Hypothalamus (tissue), 51 donors: ENCODE results near the gene STT3B.
A peak's percentile ranks its signal among the peaks of the same experiment; 100 is the strongest.

Experiments used
- DNase-seq, 51 donors: peaks; one replicate each; lab custom pipeline; 2025; lab: John Stamatoyannopoulos, UW

The STT3B gene

DNA sequence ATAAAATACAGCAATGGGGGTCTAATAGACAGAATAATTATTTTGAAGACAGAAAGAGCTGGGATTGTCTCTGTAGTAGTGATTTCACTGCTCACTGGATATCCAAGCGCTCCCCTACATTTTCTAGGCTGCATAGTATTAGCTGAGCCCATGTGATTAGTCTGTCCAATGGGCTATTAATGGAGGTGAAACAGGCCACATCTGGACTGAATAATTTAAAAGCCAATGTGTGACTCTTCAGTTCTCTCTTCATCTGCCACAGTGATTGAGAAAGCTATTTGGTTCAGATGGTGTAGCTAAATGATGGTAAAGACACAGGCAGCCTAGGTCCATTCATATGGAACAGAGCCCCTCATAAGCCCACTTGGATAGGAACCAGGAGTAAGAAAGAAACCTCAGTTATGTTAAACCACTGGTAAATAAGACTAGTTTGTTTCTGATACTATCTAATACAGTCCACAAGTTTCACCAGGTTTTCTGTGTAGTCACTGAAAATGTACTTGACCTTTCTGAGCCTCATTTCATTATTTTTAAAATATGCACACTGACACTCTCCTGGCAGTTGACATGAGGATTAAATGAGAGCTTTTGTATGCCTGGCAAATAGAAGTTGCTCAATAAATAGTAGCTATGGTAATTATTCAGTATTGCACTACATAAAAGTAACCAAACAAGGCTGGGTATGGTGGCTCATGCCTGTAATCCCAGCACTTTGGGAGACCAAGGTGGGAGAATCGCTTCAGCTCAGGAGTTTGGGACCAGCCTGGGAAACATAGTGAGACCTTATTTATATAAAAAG is 17.0 kb upstream of the STT3B start:
- no peak for DNase-seq

DNA sequence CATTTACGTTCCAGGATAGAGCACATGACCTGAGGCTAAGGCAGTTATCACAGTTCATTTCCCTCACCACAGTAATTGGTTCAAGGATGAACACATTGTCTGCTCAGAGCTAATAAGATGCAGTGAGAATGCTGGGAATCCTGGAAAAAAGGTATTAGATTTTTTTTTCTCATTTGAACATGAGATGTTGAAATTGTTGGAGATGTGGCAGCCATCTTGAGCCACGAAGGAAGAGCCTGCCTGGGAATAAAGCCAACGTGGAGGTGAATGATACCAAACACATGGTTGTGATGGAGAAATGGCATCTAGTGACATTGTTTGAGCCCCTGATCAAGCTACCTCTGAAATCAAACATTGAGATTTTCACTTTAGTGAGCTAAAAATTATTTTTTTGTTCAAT is 16.0 kb upstream of the STT3B start:
- no peak for DNase-seq

DNA sequence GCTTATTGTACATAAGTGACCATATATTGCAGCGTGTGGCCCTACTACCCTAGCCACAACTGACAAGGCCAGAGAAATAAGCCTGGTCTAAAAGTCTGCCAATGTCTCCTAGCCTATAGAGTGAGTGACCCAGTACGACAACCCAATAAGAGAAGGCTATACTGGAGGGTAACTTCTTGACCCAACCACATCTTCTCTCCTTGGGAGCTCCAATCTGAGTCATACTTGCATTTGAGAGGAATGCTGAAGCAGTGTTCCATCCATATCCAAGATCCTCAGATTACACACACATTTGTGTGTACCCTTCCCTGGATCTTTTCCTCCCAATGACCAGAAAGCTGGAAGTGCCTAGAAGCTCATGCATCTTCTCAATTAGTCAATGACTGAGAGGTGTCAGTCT is 11.3 kb upstream of the STT3B start:
- DNase-seq, result no peak

DNA sequence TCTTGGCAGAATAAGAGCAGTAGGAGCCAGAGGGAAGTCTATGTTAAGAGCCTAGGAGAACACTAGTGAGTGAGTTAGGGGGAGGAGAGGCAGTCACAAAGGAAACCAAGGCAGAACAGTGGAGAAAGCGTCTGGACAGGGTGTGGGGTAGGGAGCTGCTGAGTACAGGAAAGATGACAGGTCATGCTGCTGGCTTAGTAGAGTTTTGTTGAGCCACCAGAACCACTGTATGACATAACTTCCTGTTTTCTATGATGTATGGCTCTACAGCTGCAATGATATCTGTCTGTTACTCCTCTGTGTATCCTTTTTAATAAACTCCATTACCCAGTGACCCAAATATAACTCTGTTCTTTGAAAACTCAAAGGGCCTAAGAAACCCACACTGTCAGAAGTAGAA is 10.6 kb upstream of the STT3B start:
- DNase-seq, result no peak

DNA sequence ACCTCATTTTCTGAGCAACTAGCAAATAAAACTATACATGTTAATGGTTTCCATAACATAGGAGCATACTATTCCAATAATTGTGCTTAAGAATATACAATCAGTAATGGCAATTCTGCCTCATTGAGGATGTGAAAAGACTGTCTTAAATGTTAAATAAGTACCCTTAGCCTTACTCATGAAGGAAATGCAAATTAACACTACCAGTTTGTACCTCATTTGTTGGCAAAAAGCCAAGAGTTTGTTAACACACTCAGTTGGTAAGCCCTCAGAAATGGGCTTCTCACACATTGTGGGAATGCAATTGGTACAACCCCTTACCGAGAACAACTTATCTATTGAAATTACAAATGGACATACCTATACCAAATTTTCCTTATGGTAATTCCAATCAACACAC is 9.2 kb upstream of the STT3B start:
- no peak for DNase-seq

DNA sequence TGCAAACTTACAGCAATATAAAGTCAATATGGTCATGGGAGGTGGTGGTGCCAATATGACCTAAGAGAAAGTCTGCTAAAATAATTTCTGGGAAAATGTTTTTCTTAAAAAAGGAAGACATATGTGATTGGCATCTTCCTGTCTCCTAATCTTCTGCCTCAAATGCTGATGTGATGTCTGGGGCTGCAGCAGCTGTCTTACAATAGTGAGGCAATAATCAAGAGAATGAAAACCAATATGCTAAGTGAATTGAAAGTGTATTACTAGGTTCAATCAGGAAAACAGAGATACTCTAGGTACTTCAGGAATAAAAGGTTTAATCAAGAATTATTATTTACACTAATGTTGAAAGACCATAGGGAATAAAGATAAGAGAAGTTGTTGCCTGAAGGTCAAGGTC is 7.2 kb upstream of the STT3B start:
- no peak for DNase-seq

DNA sequence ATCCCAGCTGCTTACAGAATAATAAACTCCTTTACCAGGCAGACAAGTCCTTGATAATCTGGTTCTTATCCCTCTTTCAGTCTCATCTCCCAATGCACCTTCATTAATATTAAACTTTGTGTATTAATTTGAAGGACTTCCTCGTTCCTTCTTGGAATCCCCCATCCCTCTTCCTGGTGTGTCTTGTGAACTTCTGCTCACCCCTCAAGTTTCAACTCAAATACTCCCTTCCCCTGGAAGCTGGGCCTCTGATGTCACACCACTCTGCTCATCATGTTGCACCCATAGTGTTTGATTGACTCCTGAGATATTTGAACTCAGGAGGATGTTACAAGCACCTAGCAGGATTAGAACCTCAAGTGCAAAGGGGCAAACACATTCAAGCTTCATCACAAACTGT is 3.3 kb upstream of the STT3B start:
- no peak for DNase-seq

DNA sequence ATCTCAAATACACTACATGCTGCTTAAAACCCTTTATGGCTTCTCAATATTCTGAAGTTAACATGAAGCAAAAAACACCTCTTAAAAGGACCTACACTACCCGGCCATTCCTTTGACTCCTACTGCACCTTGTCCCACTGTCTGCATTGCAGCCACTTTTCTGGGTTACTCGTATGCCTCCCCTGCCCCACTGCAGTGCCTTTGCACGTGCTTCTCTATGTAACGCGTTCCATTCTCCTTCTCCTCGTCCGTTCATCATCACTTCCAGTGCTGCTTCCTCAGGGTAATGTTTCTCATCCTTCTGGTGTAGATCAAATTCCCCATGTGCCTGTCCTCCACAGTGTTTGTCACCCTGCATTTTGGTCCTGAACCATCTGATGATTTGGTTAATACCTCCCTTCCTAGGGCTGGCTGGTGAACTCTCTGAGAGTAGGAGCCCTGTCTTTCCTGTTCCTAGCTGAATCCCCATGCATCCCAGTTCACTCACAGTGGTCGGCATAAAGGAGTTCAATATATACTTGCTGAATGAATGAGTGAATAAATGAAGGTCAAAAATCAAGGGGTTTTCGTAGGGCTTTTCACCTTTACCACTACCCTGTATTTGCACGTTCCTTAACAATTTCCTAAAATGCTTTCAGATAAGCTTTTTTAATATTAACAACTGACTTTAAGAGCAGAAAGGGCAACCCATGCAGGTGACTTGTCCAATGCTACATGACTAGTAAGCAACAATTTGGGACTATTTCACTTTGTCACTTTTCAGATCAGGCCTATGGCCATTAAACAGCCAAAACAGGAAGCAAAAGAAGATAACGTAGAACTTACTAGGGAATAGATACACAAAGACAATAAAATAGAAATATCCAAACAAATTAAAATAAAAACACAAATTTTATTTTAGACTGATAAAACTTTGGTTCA is 2.4 kb upstream of the STT3B start:
- DNase-seq, result no peak

DNA sequence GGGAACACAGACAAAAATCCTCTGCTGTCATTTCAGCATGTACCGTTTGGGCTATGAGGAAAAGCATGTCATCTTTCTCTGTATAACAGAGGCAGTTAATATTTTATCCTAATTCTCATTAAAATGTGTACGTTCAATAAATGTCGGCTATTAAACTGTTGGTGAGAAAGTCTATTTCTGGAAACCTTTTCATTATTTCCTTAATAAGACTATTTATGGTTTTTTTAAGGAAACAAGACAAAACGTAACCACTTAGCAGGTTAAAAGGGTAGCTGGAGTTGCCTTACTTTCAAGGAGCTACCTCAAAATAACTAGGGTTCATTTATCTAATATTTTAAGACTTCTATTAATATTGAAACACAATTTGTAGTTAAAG is 1.8 kb upstream of the STT3B start:
- no peak for DNase-seq

DNA sequence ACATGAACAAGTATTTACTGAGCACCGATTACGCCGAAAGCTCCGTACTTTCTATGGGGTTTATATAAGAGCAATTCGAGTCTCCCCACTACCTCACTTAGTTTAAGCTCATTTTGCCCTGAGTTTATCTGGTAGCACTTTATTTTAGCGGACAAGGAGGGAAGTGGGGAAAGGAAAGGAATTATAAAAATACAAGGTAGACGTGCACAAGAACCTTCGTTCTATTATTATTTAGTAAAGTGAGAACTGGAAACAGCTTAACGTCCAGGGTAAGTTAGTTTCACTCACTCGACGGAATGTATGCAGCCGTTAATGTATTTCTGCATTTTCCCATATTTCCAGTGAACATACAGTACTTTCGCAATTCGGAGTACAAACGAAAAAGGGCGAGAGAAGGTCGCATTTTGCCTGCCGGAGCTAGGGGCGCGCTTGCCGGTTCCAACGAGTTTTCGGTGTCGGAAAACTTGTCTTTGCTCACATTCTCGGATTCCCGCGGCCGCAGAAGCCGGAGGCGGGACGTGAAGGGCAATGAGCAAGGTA is 1.2 kb upstream of the STT3B start:
- no peak for DNase-seq

DNA sequence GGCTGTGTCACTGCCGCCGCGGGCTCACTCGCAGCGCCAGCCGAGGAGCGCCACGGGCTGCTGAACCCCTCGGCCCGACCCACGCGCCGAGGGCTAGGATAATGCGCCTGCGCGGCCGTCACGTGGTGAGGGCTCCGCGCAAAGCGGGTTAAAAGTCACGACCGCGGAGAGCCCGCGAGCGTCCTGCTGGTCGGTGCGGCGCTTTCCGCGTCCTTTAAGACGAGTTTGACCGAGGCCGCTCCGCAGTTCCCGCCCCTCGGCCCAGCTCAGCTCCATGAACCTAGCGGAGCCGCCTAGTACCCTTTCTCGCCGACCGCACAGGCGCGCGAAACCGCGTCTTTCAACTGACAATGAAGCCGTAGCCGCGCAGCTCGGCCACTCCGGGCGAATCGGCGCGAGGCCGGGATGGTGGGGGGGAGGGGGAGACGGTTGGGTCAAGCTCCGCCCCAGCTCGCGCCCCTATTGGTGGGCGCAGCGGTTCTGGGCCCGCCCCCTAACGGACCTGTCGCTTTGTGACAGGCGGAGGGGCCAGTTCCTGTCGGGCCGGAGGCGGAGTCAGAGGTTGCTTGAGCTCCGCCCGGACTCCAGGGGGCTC is 636 bp upstream of the STT3B start:
- peak; percentile 87 to 100 (median 98) for DNase-seq

DNA sequence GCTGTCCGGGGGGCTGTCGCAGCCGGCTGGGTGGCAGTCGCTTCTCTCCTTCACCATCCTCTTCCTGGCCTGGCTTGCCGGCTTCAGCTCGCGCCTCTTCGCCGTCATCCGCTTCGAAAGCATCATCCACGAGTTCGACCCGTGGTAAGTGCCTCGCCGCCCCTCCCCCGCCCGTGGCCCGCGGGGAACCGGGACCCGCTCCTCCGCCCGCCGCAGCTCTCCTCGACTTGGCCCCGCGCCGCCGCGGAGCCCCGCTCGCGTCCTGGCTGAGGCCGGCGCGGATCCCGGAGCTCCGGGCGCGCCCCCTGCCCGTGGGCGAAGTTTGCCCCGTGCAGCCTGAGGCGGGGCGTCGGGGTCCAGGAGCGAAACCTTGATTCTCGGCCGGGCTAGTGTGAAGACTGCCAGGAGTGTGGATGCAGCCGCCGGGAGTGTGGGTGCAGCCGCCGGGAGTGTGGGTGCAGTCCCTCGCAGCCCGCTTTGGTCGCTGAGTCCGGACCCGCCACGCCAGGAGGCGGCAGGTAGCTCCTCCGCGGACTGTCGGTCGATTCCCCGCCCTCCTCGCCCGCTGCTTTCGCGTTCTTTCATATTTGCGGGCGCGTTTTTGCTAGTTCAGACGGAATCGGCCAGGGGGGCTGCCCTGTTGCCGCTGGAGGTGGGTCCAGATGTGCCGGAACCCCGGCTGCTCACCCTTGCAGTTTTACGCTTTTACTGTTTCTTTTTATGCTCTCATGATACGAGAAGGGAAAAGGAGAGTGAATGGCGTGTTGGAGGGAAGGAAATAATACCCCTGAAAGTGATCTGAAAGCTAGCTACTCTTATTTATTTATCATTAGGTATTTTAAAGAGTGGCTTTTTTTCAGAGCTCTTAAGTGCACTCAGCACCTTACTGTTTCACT is 692 bp downstream of the STT3B start:
- peak in 47 of 51 donors; percentile 2 to 77 (median 45) for DNase-seq

DNA sequence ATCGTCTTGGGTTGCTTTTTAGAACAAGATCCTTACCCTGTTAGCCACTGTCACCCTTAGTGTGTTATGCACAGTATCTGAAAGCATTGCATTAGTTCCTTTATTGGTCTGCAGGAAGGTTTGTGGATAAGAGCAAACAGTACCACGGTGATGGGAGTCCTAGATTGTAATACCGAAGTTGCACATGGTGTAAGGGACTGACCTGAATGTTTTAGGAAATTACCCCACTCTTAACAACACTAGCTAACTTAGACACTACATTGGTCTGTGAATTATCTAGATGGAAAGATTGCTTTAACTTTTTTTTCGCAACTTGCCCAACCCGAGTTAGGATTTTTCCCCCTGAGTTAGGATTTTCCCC is 1.3 kb downstream of the STT3B start:
- DNase-seq, result no peak

DNA sequence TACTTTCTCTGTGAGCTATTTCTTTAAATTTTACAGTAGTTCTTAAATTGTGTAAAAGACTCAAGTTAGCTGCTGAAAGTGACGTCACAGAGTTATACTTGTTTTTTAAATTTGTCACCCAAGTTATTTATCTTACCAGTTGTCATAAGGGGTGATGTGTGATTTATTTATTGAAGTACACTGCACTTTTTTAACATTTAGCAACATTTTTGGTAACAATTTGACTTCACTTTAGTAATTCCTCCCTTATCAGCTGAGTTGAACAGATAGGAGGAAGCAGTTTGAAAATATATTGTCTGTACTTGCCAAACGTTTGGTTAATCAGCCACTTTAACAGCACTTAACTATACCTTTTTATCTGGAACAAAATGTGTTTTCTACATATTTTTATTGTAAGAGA is 3.8 kb downstream of the STT3B start:
- DNase-seq, result no peak

DNA sequence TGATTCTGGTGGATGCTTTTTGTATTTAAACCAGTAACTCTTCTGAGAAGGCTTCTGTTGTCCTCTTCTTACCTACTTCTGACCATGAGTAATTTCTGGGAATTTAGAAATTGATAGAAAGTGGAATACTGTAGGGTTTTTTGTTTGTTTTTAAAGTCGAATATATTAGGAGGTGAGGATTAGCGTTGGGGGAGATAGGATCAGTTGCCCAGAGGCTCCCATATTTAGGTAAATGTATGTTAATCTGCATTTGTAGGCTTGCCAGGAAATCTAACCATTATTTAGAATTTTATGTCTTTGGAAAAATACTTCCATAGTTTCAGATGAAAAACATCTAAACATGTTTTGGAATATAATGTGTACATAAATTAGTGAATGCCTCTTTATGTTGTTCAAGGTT is 6.1 kb downstream of the STT3B start:
- no peak for DNase-seq

DNA sequence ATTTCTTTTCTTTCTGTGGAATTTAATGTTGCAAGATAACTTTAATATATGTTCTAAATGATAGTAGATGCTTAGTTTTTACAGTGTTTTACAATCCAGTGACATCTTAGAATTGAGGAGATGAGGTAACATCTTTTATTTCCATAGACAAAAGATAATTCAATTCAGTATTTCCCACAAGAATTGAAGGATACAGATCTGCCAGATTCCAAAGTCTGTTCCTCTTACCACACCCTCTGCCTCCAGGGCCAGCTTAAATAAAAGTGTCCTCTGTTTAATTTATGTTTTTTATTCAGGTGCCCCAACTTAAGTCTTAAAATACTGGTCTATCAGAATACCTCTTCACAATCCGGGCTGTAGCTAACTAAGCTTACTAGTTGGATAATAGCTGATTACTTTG is 6.5 kb downstream of the STT3B start:
- no peak for DNase-seq

DNA sequence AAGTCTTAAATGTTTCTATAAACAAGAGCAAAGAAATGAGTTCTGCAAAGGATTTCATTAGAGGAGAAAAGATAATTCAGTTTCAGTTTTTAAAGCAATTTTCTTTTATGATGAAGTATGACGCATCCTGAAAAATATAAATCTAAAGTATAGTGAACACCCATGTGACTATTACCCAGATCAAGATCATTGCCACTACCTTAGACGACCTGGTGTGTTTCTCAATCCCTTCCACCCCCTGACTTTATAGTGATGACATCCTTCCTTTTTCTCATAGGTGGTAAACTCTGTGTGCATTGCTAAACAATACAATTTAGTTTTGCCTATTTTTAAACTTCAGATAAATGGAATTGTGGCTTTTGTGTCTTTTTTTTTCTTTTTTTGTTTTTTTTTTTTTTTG is 8.4 kb downstream of the STT3B start:
- no peak for DNase-seq

DNA sequence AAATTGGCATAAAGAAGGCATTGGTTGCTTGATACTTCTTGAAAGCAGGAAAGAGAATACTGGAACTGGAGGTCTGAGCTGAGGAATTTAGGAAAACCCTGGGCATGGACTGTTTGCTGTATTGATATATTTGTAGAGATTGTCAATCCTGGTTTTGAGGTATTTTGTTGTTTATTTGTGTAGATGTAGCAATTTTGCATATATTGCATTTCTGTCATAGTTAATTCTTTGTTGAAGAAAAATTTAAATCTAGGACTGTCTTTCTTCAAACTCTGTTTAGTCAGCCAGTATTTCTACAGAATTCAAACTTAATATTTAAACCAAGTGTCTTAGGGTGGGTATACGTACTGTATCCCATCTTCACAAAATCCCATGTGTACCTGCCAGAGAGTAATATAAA is 9.5 kb downstream of the STT3B start:
- DNase-seq, result no peak

DNA sequence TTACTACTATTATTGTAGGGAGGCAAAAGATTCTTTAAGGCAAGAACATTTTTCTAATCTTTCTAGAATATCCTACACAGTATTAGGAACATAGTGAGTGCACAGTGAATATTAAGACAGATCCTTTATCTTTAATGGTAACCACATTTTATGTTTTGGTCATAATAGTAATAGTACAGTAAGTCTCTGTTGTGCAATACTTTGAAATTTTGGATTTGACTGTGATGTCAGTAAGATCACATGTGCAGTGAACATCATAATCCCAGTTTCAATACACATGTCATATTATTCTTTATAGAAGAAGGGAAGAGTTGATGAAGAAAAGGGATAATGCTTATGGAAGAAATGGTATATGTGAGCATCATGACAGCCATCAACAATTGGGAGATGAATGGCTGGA is 10.7 kb downstream of the STT3B start:
- DNase-seq, result no peak

DNA sequence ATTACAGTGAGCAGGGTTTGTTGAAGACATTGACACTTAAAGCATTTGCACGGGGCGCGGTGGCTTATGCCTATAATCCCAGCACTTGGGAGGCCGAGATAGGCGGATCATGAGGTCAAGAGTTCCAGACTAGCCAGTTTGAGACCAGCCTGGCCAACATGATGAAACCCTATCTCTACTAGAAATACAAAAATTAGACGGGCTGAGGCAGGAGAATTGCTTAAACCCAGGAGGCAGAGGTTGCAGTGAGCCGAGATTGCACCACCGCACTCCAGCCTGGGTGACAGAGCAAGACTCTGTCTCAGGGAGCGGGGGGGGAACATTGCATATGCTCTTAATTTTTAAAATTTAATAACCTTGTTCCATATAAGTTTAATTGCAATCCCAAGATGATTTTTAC is 11.9 kb downstream of the STT3B start:
- no peak for DNase-seq
